Measurements from ENCODE around the gene MED15.

The MED15 gene

DNA sequence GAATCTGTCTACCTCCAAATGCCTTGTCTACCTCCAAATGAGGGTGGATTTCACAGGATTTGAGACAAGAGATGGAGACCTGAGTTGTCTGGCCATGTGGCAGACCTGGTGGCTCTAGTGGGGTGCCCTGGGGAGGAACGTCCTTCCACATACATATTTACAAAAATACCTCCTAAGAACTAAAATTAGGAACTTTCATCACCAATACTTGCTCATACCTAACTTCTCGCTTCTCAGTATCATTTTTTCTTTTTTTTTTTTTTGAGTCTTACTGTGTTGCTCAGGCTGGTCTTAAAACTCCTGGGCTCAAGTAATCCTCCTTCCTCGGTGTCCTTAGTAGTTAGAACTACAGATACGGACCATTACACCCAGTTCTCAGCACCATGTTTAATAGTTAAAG lies 117.9 kb downstream of the MED15 start:
- DNase-seq (ENCODE audit: low read depth, low spot score), result no peak

DNA sequence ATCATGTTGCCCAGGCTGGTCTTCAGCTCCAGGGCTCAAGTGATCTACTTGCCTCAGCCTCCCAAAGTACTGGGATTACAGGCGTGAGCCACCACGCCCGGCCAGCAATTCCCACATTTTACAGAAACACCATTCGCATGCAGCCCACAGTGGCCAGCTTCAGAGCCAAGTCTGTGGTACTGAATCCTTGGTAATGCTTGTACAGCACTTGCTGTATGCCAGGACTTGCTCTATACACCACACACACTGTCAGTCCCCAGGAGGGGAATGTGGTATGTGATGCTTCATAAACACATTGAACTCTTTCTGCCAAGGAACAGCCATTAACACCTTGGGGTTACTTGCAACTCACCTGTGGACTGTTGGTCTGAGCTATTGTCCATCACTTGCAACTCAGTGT lies 119.4 kb downstream of the MED15 start:
- DNase-seq (ENCODE audit: low read depth, low spot score), result no peak

DNA sequence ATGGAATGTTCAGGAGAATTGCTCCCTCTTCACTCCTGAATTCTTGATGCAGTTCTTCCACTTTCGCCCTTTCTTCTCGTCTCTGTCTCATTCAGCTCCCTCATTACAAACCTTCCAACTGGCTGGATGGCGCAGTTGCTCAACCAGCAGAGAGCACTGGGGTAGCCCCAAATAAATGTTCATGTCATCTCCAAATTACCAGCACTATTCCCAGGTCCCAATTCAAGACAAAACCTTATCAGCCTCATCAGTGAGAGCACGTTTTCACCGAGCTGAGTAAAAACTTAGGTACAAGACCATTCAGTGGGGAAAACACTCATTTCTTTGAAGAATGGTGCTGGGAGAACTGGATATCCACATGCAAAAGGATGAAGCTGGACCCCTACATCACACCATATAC lies 120.0 kb downstream of the MED15 start:
- DNase-seq (ENCODE audit: low read depth, low spot score), result no peak

DNA sequence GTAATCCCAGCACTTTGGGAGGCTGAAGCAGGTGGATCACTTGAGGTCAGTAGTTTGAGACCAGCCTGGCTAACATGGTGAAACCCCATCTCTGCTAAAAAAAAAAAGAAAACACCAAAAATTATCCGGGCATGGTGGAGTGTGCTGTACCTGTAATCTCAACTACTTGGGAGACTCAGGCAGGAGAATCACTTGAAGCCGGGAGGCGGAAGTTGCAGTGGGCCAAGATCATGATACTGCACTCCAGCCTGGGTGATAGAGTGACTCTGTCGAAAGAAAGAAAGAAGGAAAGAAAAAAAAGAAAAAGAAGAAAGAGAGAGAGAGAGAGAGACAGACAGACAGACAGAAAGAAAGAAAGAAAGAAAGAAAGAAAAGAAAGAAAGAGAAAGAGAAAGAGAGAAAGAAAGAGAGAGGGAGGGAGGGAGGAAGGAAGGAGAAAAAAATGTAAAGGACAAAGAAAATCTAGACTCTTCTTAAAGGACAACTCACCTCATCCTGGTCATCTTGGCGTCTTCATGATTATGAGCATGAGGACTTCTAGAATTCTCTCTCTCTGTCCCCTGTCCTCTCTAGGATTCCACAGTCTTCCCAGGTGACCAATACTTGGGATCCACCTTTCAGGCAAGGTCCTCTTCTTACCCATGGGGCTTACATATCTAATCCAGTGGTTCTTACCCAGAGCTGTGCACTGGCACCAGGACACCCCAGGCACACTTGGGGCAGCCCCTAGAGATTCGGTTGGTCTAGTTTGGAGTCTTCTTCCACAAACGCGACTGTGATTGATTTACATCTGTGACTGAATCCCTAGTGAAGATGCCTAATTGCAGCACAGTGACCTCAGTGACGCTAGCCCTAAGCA lies 120.9 kb downstream of the MED15 start:
- DNase-seq (ENCODE audit: low read depth, low spot score), result no peak

DNA sequence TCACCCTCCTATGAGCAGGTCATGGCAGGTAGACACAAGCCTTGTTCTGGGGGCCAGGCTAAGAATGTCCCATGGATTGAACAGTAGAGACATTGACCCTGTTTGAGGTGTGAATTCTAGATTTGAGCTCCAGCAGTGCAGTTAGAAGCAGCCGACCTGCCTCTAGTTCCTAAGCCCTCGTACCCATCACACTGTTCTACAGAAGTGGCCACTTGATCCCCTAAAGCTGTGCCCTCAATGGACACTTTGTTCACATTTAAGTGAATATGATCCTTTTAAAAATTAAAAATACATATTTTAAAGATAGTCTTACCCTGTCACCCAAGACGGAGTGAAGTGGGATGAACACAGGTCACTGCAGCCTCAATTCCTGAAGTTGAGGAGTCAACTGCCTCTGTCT lies 122.0 kb downstream of the MED15 start:
- DNase-seq (ENCODE audit: low read depth, low spot score), result no peak

DNA sequence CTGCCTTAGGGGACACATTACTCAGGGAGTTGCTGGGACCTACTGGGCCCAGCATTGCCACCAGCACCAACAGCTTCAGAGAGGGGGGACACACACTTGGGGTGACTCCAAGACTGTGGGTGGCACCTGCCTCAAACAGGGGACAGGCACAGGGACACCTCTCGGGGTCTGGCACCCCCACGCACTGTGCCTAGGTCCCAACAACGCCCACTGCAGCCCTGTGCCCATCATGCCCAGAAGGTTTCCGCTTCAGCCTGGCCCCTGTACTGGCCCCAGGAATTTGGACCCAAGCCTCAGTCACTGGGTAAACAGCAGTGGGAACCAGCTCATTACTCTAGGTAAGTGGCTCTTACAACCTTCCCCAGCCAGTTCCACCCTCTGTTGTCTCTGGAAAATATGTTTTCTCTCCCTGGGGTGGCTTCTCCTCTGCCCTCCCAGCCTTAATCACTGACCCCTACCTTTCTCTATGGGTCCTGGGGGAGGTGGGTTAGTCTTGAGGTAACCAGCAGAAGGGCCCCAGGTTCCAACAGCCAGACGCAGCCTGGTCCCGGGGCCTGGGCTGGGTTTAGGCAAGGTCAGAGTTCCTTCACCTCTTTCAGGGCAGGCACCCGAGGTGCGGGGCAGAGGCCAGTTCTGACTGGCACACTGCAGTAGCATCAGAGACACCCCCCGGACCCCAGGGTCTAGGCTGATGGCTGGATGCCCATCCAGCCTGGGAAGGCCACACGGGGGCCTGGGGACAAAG lies 123.6 kb downstream of the MED15 start:
- no peak for DNase-seq (ENCODE audit: low read depth, low spot score)

DNA sequence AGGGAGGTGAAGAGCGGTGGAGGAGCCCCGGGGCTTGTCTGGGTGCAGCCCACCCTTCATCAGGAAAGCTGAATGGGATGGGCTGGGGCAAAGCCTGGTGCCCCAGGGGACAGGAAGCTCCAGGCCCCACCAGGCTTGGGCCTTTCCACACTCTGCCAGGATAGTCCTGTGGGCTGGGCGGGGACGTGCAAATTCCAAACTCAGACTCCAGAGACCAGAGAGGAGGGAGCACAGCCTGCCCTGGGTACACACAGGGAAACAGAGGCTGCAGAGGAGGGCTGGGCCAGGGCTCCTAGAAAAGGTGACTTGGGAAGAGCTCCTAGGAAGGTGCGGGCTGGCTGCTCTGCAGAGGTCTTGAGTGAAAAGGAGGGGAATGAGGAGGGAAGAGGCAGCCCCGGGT lies 124.7 kb downstream of the MED15 start:
- DNase-seq (ENCODE audit: low read depth, low spot score), result no peak

DNA sequence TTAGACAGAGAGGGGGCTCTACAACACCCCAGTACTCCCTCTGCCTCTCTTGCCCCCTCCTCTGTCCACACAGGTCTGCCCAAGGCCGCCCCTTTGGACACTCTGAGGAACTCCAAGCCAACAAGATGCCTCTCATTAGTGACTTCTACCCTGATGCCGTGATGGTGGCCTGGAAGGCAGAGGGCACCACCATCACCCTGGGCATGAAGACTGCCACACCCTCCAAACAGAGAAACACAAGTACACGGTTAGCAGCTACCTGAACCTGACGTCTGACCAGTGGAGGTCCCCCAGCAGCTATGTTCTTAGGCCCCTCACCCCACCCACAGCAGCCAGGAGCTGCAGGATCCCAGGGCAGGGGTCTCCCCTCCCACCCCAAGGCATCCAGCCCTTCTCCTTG lies 125.1 kb downstream of the MED15 start:
- DNase-seq (ENCODE audit: low read depth, low spot score), result no peak

DNA sequence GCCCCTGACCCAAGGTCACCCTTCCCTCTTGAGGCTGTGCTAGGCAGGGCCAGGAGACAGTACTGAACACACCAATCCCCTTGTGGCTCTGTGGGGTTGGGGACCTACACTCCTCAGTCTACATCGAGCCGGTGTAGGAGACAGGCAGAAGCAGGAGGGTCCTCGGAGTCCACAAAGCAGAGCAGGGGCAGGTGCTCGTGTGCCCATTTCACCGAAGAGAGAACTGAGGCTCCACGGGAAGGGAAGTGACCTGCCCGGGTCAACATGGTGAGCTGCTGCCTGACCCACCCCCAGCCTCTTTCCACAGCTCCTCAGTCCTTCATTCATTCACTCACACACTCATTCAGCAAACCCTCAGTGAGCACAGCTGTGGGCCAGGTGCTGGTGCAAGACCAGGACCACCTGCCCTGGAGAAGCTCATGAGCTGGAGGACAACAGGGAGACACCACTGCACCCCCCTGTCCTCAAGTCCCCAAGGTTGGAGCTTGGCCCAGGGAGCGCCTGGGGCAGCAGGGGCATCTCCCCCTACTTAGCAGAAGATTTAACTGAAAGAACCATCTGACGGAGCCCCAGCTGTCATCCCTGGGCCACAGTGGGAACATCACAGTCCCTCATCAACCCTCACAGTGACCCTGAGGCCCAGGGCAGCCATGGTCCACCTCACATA lies 127.3 kb downstream of the MED15 start:
- DNase-seq (ENCODE audit: low read depth, low spot score), result no peak

DNA sequence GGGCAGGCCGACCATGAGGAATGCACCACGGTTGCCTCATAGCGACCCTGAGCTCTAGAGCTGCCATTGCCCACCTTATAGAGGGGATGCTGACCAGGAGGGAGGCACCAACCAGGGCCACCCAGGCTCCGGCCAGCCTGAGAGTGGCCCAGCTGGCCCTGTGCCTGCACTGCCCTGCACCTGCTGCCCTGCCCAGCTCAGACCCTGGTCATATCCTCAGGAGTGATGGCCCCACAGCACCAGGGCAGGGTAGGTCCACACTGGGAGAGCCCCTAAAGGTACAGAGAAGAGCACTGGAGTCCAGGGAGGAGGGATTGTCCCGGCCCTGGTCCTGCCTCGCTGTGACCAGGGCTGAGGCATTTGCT lies 127.8 kb downstream of the MED15 start:
- DNase-seq (ENCODE audit: low read depth, low spot score), result no peak

DNA sequence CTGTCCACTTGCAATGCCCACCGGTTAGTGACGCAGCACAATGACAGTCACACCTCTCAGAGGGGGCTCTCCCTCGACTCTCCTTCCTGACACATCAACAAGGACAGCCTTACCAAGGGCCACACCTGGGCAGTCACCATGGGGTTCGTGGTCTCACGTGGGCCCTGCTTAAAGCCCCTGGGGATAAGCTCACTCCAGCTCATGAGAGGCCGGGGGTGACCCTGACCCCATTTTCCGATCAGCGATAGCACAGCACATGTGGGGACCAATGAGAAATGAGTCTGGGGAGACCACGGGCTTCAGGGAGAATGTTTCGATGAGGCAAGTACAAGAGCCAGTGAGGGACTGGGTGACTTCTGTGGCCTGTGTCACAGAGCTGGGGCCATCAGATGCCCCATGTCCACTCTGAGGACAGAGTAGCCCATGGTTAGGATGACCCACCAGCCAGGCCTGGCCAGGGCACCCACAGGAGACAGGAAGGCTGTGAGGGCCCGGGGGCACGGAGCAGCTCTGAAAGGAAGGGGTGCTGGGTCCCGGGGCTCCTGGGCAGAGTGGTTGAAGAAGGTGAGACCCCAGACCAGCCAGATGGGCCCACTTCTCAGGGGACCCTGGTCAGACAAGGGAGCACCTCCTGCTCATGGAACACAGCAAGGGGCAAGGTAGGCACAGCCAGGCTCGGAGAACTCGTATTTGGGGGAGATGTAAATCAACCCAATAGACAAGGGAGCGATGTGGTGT lies 128.8 kb downstream of the MED15 start:
- DNase-seq (ENCODE audit: low read depth, low spot score), result no peak

DNA sequence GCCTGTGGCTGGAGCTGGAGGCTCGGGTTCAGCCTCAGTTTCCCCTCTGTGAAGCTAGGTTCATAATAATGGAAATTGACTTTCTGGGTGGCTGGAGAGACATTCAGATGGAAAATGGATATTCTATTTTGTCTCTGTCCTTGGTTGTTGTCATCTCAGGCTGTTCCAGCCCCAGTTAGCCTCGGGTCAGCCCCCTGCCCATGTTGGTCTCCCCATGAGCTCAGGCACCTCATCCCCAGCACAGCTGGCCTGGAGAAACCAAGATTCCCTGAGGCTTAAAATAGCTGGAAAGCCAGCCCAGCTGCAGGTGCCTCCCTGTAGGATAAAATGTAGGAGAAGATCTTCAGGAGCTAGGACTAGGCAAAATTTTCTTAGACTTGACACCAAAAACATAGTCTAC lies 129.5 kb downstream of the MED15 start:
- no peak for DNase-seq (ENCODE audit: low read depth, low spot score)

Data from activated naive CD8-positive, alpha-beta T cell treated with anti-CD3 and anti-CD28 coated beads, Interleukin-2, amount 50 U/mL, for 16 hours (primary cell).